ENCODE measurements around the gene CEP20. TPM values are rescaled to one million over a fixed set of nuclear protein-coding genes. Genes with fewer than 3 reads are reported as not detected.

The CEP20 gene
- total RNA-seq, 1 experiment from 2014 or later, result 36.9 TPM

DNA sequence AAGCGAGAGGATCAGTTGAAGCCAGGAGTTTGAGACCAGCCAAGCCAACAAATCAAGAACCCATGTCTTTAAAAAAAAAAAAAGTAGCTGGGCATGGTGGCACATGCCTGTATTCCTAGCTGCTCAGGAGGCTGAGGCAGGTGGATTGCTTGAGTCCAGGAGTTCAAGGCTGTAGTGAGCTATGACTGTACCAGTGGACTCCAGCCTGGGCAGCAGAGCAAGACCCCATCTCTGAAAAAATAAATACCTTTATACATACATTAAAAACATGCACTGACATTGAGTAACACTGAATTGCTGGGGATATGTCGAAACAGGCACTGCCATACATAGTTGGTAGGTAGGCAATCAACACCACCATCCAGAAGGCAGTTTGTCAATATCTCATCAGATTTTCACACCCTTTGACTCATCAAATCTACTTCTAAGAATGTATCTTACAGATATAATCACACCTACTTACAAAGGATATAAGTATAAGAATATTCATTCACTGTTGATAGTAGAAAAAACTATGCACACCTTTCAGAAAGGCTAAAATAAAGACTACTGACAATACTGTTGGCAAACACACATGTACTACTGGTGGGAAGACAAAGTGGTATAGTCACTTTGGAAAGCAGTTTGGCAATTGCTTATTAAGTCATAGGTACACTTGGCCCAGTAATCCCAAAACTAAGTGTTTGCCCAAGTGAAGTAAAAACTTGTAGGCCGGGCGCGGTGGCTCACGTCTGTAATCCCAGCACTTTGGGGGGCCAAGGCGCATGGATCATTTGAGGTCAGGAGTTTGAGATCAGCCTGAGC, 6.4 kb upstream of the CEP20 start:
- no peak overlapping the region for H4K91ac ChIP-seq (ENCODE audit: insufficient read length, low read depth, low read length)
- TF ChIP-seq, protein P1, sequence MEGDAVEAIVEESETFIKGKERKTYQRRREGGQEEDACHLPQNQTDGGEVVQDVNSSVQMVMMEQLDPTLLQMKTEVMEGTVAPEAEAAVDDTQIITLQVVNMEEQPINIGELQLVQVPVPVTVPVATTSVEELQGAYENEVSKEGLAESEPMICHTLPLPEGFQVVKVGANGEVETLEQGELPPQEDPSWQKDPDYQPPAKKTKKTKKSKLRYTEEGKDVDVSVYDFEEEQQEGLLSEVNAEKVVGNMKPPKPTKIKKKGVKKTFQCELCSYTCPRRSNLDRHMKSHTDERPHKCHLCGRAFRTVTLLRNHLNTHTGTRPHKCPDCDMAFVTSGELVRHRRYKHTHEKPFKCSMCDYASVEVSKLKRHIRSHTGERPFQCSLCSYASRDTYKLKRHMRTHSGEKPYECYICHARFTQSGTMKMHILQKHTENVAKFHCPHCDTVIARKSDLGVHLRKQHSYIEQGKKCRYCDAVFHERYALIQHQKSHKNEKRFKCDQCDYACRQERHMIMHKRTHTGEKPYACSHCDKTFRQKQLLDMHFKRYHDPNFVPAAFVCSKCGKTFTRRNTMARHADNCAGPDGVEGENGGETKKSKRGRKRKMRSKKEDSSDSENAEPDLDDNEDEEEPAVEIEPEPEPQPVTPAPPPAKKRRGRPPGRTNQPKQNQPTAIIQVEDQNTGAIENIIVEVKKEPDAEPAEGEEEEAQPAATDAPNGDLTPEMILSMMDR (conservative IDR thresholded peaks at IDR 0.05), result no peak

More for the DNA sequence above, 6.4 kb upstream of the CEP20 start:
- no peak overlapping the region for H2BK20ac ChIP-seq (ENCODE audit: low read depth, low read length, poor library complexity, severe bottlenecking)
- no peaks in the 10 kb centered on the region for H4K20me1 ChIP-seq (ENCODE audit: control insufficient read depth, insufficient read depth, insufficient read length)
- no peak overlapping the region for H3K14ac ChIP-seq (ENCODE audit: insufficient read depth, low read length)
- no peak overlapping the region for H4K8ac ChIP-seq (replicated peaks; ENCODE audit: insufficient read length, low read depth, low read length)
- no peak overlapping the region for H4K5ac ChIP-seq (ENCODE audit: insufficient read length, low read depth, low read length)
- no peaks in the 10 kb centered on the region for H3K36me3 Mint-ChIP-seq (ENCODE audit: insufficient read depth in 1 of 3, low read depth in 3 of 3)
- no peak overlapping the region for H3K4ac ChIP-seq (ENCODE audit: low read depth, low read length)
- WGBS (ENCODE audit: extremely low coverage, insufficient read length, low lambda C conversion rate), result no CpG with 5 or more reads among the region's 7 CpGs
- H3K27ac ChIP-seq (ENCODE audit: insufficient read length, low read depth, low read length), result no peak overlapping the region
- no peak overlapping the region for H3K9ac ChIP-seq (ENCODE audit: extremely low read depth, insufficient read length, low read length)
- H3K23me2 ChIP-seq (ENCODE audit: insufficient read length, low read depth, low read length, poor library complexity, severe bottlenecking), result no peaks in the 10 kb centered on the region
- no peaks in the 10 kb centered on the region for H3K9me3 ChIP-seq (ENCODE audit: control insufficient read depth, low read depth, low read length)
- no peak overlapping the region for H3K4me2 ChIP-seq (ENCODE audit: insufficient read depth, insufficient read length, low read length)
- no peak overlapping the region for H2BK12ac ChIP-seq (ENCODE audit: insufficient read length, low read depth, low read length)
- H3K9me3 Mint-ChIP-seq, result no peaks in the 10 kb centered on the region; a peak in 1 of 5 replicates
- no peaks in the 10 kb centered on the region for H3K4me1 ChIP-seq (ENCODE audit: insufficient read depth, low read length)
- H2BK5ac ChIP-seq (ENCODE audit: insufficient read length, low read length), result no peak overlapping the region
- H3K27ac Mint-ChIP-seq, result no peak overlapping the region
- H2AK5ac ChIP-seq (ENCODE audit: insufficient read length, low read length), result no peak overlapping the region
- no peak overlapping the region for H2AFZ ChIP-seq (ENCODE audit: low read length)
- no peak overlapping the region for H2BK15ac ChIP-seq (ENCODE audit: low read depth, low read length)
- H3K79me2 ChIP-seq (ENCODE audit: insufficient read depth, low read length), result no peaks in the 10 kb centered on the region
- peaks cover 5 to 13% of the 10 kb centered on the region in 2 experiments for H3K4me1 Mint-ChIP-seq
- no peak overlapping the region for H3T11ph ChIP-seq (ENCODE audit: low read length)
- H3K23ac ChIP-seq (ENCODE audit: insufficient read length, low read depth, low read length), result no peak overlapping the region
- DNase-seq, result no peak
- no peak overlapping the region for H3K18ac ChIP-seq (ENCODE audit: insufficient read length, low read depth, low read length)
- no peak overlapping the region for H2BK120ac ChIP-seq (ENCODE audit: low read depth, low read length, poor library complexity, severe bottlenecking)
- no peaks in the 10 kb centered on the region for H3K27me3 Mint-ChIP-seq (ENCODE audit: low read depth)
- no peak overlapping the region for H3K4me3 Mint-ChIP-seq
- H3K56ac ChIP-seq (ENCODE audit: insufficient read length, low read depth, low read length), result no peak overlapping the region
- H3K79me1 ChIP-seq (ENCODE audit: insufficient read depth, low read depth, low read length, poor library complexity, severe bottlenecking), result no peaks in the 10 kb centered on the region
- H3K27me3 ChIP-seq (ENCODE audit: insufficient read depth, low read length), result no peaks in the 10 kb centered on the region
